ENCODE measurements around the gene SLC22A2. TPM values are rescaled to one million over a fixed set of nuclear protein-coding genes. Genes with fewer than 3 reads are reported as not detected.

SLC22A2 gene
- total RNA-seq, 2 experiments from 2014 or later = not detected

DNA sequence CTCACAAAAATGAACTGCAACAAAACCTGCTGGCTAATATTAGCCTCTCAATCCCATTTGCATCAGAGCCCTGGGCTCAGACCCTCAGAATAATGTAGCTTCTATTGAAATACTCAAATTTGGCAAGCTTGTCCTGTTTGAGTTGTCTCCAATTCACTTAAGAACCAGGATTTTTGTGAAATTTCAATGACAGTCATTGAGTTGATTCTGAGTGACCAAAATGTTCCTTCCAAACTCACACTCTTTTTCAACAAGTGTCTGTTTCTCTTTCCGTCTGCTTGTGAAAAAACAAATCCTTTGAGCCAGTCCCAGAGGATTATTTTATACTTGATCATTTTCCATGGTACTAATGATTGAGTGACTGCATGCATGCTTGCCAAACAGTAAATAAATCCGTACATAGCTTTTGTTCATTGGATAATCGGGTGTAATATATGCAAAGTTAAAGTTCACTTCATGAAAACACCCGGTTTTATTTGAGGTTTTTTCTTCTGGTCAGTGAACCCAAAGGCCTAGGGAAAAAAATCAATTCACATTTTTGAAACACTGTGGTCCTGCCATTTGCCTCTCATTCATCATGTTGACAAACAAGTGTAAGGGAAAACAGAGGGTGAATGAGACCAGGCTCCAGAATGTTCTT lies 16.4 kb upstream of the SLC22A2 start:
- ChIA-PET CTCF (no interaction called here), POLR2A (no interaction called here)

DNA sequence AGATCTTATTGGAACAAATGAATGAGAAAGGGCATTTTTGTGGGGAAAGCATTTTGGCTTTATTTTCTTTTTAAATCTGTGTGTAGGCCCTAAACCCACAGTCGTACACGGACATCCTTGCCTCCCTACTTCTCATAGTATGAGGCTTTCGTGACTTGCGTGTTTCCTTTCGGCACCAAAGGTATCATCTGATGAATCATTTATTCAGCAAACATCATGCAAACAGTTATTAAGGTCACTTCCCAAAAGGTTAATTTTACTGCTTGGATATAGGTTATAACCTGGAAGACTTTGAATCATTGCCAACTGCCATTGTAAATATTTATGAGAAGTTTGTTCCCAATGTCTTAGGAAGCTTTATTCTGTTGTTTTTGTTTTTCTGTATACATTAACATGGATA lies 15.1 kb upstream of the SLC22A2 start:
- ChIA-PET CTCF (no interaction called here), POLR2A (no interaction called here)

DNA sequence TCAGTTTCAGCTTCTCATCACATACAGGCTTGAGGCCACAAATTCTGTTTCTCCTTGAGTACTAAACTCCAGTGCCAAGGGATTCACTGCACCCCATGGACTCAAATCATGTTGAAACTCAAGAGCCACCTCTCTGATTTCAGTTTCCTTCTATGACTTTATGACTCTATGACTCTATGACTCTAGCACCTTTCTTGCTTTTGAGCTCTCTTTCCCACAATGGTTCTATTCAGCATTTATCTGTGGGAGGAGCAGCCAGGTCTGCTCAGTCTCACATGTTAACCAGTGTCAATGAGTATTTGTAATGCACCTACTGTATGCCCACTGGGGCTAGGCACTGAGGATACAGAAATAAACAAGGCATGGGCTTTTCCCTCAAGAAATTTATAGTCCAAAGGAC lies 14.6 kb upstream of the SLC22A2 start:
- CTCF ChIA-PET = no interaction called here
- POLR2A ChIA-PET = no interaction called here

DNA sequence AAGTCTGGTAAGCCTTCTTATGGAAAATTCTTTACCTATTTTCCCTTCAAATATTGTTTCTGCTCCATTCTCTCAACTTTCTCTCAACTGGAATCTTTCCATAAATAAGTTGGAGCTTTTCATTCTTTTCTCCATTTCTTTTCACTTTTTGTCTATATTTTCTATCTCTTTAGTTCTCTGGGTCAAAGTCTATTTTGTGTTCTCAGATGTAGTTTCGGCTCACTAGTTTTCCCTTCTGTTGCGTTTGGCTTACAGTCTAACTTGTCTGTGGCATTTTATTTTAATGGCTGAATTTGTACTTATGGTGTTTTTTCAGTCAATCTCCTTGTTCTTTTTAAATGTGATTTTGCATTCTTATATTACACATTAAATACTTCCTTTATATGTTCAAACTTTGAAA lies 14.1 kb upstream of the SLC22A2 start:
- POLR2A ChIA-PET = no interaction called here
- CTCF ChIA-PET = no interaction called here

DNA sequence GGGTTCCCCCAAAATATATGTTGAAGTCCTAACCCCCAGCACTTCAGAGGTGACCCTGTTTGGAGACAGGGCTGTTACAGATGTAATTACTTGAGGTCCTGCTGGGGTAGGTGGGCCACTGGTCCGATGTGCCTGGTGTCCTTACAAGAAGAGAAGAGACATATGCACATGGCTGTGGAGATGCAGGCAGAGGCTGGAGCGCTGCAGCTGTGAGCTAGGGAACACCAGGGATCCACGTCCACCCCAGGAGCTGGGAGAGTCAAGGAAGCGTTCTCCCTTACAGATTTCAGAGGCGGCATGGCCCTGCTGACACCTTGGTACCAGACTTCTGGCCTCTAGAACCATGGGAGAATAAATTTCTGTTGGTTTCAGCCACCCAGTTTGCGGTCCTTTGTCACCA lies 11.7 kb upstream of the SLC22A2 start:
- CTCF ChIA-PET = no interaction called here
- POLR2A ChIA-PET = no interaction called here

DNA sequence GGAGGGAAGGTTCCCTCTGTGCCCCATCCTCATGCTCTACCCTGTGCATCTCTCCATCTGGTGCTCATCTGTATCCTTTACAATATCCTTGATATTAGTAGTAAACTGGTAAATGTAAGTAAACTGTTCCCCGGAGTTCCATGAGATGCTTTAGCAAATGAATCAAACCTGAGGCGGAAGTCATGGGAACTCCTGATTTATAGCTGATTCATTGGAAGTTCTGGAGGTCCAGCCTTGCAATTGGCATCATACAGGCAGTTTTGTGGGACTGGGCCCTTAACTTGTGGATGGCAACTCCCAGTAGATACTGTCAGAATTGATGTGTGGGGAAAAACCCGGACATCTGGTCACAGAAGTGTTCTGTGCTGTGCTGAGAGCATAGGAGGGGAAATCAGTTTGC lies 11.2 kb upstream of the SLC22A2 start:
- POLR2A ChIA-PET = no interaction called here
- CTCF ChIA-PET = no interaction called here

DNA sequence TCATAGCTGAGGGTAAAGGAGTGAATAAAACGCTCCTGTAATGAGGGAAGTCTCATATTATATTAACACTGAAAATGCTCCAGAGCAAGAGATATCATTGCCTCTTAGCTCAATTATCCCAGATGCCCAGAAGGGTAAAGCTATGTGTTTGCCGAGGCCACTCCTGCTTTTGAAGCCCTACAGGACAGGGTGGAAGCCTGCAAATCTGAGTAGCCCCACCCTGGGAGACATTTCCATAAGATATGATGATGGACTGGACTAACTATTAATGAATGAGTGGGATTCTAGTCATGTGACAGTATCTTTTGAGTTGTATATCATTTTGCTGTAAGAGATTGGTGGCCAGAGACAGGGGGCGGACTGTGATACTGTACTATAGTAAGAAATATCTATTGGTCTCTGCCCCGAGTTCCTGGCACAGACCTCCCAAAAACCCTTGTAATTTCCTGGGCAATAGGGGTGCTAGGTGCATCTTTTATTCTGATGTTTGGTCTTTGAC lies 10.5 kb upstream of the SLC22A2 start:
- ChIA-PET POLR2A (no interaction called here), CTCF (no interaction called here)

DNA sequence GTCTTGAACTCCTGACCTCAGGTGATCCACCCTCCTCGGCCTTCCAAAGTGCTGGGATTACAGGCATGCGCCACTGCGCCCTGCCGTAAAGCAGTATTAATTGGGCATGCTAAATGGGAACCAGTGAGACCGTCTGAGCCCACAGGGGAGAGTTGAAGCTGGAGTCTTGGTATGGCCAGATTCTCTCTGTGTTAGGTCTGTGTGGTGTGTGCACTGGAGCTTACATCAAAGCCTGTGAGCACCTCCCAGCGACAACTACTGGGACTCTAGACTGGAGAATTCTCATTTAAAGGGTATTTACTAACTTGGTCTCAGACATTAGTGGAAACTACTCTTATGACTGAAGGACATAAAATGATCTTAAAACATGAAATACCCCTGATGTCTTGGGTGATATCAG lies 8.5 kb upstream of the SLC22A2 start:
- CTCF ChIA-PET = no interaction called here
- POLR2A ChIA-PET = no interaction called here

DNA sequence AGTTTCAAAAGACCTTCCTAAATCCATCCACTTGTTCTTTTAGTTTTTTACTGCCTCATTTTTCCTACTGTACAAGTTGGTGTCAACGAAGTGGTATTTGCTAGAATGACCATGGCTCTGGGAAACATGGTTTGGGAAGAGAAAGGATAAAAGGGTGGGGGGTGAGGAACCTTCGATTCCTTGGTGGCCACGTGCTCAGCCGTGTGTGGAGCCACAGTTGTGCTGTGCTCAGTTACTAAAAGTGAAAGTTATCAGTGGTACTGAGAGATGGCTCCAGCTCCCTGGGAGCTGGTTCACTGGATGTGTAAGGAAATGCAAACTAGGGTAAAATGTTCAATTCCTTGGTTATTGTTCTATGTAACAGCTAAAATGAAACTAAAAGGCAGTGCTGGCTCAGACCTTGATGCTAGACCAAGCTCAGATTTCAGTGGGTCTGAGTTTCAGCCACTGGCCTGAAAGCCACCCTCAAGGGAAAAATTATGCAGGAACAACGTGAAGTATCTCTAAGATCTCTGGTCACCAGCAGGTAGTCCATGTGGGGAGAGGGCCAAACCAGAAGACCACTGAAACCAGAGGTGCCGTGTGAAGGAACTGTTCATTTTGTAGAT lies 7.4 kb upstream of the SLC22A2 start:
- ChIA-PET POLR2A (no interaction called here), CTCF (no interaction called here)

DNA sequence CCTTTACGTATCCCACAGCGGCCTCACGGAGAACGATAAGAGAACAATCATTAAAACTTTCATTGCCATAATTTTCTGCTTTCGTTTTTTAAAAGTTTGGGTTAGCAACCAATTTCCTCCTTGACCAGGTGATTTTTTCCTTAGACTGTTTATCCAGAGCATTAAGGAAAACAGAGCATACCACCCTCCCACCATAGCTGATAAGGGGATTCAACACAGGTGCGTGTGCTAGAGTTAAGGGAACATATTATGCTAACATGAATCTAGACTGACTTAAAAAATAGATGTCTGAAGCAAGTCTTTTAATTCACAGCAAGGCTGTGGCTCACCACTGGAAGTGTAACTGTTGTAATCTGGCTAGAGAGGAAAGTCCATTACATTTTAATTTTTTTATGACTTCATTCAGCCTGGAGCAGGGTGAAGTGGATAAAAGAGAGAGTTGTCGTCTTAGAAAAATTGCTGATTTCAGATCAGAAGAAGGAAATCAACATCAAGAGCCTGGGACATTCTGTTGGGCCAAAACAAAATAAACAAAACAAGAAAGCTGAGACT lies 5.5 kb upstream of the SLC22A2 start:
- ChIA-PET POLR2A (no interaction called here), CTCF (no interaction called here)

DNA sequence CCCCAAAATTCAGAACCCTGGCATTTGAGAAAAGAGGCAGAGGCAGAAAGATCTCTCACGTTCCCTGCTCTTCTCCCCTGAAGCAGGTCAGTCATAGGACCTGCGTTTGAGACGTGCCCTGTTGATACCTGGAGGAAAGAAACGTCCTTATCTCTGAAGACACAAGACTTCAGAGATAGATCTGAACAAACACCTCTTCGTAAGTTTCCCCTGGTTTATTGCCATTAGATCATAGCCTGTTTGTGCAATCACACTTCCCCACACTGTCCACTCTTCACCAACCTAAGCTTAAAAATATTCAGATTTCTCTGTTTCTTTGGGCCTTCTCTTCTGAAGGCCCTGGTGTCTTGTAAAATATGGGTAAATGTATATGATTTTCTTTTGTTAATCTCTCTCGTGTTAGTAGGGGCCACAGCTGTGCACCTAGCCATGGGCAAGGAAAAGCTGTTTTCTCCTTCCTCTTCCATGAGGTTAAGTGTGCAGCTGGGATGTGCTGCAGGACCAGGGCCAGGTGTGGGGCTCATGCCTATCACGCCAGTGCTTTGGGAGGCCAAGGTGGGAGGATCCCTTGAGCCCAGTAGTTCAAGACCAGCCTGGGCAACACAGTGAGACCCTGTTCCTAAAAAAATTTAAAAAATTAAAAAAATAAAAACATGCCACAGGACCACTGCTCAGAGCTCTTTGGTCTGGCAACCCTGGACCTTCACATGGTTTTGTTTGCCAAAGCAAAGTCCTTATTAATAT lies 4.7 kb upstream of the SLC22A2 start:
- CTCF ChIA-PET = no interaction called here
- POLR2A ChIA-PET = no interaction called here

DNA sequence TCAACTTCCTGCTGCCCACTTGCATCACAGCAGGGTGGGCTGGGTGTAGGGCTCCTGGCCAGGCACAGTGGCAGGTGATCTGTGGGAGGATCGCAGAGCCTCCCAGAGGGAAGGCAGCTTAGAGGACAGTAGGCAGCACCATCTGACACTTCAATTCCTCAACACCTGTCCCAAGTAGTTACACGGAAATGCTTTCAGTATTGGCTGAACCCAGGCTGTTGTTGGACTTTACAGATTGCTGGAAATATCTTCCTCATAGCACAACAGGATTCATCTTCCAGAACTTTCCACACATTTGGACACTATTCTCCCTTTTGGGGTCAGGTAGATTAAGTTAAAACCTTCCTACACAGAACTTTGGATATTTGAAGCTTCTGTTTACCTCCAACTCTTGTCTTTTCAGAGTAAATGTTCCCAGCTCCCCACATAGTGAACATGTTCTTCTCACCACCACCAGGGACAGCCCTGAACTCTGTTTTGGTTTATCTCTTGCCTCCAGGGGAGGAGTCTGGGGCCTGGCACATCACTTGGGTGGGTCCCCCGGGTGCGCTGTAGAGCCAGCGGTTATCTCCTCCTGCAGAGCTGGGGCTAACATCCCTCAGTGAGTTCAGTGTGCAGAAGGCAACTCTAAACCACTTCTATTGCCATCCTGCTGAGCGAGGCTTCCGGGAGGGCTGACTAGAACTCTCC lies 3.5 kb upstream of the SLC22A2 start:
- ChIA-PET CTCF (no interaction called here), POLR2A (no interaction called here)

DNA sequence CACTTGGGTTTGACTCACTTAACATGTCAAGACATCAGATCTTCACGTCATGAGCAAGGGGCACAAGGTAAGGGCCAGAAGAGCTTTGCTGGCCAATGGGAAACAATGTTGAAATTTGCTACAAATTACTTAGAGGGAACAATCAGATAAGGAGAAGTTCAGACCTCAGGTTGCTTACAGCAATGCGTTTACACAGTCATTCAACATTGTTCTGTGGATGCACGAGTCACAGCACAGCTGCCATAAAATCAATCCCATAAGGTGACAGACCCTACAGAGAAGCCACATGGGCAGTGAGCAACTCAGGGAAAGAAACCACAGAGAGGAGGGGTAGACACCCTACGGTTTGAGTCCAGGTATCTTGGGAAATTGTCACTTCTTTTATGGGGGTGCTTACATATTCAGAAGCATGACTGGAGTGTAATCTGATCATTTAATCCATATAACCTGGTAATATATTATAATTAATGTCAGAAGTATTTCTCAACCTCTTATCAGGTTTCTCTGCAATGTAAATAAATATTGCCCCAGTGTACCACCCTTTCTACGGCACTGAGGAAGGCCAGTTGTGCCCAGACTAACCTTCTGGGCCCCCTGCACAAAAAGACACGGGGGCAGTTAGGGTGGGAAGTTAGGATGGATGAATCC lies 2.3 kb upstream of the SLC22A2 start:
- ChIA-PET CTCF (no interaction called here), POLR2A (no interaction called here)

DNA sequence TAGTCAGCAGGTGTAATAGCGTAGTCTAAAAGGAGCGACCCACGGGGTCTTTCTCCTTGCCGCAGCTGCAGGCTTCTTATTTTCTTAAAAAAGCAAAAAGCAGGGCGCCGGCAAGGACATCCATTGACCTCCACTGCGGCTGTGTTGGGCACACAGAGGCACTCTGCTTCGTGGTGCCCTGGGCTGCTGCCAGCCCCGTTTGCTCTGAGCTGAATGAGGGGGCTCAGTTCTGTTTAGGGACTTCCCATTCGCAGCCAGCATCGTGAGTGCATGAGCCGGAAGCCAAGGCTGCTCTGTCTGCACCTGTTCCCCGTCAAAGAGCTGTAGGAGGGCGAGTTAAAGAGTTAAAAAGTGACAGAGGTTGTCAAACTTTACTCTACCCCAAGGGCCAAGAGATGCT lies 1.7 kb upstream of the SLC22A2 start:
- POLR2A ChIA-PET = no interaction called here

DNA sequence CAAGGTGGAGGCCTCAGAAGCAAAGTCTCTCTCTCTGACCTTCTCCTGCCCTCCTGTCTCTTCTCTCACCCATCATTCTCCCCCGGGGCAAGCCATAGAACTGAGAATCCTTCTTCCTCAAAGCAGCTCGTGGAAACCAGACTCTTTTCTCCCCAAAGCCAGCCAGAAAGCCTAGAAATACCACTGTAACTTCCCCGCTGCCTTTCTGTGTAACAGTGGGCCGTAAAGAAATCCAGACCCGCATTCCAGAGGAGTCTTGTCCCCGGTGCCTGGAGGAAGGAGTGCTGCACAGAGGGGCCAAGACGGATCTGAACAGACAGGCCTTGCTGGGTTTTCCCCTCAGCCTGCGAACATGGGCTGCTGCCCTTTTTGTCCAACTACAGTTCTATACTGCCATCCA lies 977 bp upstream of the SLC22A2 start:
- ChIA-PET POLR2A (no interaction called here), CTCF (no interaction called here)

More for the DNA sequence above, 1.7 kb upstream of the SLC22A2 start:
- CTCF ChIA-PET = no interaction called here

DNA sequence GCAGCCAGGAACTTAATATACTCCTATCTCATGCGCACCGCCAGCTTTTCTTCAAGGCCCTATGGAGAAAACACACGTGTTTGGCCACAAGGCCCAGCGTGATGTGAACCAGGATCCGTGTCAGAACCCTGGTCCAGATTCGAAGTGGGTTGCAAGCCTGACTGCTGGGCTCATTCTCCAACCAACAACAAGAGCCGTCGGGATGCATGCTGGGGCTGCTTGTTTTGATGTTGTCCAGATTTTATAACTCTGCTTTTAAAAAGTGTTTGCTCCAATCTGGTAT lies 463 bp upstream of the SLC22A2 start:
- POLR2A ChIA-PET = no interaction called here
- CTCF ChIA-PET = no interaction called here

DNA sequence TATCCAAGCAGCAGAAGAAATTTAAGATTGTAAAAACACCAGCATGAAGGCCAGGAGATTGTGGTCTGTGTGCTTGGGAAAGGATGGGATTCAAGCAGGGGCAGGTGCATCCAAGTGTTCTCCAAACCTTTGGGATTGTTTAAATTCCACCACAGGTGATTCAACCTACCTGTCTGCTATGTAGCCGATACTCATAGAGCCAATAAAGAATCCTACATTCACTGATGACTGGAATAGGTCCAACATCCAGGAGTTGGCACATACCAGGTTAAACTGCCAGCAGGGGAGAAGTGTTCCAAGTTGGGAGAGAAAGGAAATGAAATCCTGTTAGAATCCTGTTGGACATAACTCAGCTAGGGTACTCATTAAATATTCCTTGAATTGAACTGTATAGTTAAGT lies 2.2 kb downstream of the SLC22A2 start:
- POLR2A ChIA-PET = no interaction called here
- CTCF ChIA-PET = no interaction called here

DNA sequence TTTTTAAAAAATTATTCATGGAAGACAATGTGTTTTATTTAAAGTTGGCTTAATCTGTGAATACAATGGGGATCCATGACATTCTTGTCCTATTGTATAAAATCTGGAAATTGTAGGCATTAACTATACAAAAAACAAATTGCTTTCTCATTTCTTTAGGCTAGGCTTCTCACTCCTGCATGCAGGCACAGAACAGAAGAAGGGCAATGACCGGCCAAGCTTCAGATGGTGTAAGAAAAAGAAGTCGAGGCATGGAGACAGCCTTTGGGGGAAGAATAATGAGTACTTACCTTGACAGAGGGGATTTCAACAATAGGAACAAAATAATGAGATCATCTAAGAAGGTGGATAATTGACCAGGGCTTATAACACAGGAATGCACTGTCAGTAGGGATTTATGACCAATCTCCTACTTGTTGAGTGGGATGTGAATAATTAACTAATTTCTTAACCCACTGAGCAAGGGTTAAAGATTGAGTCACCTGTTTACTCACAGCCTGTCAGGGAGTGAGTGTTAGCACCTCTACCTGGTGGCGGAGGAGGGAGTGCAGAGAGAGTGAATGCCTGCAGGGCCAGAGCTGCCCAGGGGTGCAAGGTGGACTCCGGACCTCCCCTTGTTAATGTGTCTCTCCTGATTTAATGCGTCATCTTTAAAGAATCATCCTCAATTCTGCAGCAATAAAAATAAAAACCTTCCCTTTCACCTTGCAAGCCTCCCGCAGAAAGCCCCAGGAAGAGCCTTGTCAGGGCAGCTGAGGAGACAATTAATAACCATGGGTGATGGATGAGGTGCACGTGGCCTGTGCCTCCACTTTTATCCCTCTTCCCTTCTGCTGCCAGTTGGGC lies 3.9 kb downstream of the SLC22A2 start:
- POLR2A ChIA-PET = no interaction called here
- CTCF ChIA-PET = no interaction called here

DNA sequence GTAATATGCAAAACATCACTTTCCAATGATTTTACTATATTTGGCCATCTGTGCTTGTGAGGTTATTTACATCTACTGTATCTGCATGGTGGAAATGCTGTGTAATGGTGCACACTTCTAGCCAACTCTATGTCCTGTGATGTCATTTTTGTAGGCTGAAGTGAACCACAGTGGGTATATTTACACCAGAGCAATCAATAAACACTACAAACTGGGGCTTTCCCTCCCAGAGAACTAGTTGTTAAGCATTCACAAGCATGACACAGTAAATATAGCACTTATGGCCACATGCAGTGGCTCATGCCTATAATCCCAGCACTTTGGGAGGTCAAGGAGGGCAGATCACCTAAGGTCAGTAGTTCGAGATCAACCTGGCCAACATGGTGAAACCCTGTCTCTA lies 4.9 kb downstream of the SLC22A2 start:
- CTCF ChIA-PET = no interaction called here
- POLR2A ChIA-PET = no interaction called here

DNA sequence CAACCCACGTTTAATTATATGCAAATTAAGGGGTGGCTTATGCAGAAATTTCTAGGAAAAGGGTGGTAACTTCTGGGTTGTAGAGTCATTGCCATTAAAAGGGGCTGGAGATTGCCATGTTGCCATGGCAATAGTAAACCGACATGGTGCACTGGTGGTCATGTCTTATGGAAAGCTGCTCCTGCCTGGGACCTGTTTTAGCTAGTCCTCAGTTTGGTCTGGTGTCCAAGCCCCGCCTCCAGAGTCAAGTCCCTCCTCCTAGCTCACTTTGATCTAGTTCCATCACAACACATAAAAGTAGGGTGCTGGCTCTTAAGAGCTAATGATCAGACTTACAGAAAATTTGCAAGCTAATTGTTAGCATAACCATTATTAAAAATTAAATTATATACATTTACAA lies 5.3 kb downstream of the SLC22A2 start:
- POLR2A ChIA-PET = no interaction called here
- CTCF ChIA-PET = no interaction called here
